GM19099 (cell line): Measurements from ENCODE around the gene RNF225.

ENCODE experiments used
- POLR2A ChIP-seq: IDR thresholded peaks from 3 replicates; pipeline ENCODE4 v1.6.1; 2011; ENCODE audit warnings: low read depth; ENCODE audit not compliant: insufficient read length; ENCODE audit errors: extremely low read depth

RNF225 gene

DNA sequence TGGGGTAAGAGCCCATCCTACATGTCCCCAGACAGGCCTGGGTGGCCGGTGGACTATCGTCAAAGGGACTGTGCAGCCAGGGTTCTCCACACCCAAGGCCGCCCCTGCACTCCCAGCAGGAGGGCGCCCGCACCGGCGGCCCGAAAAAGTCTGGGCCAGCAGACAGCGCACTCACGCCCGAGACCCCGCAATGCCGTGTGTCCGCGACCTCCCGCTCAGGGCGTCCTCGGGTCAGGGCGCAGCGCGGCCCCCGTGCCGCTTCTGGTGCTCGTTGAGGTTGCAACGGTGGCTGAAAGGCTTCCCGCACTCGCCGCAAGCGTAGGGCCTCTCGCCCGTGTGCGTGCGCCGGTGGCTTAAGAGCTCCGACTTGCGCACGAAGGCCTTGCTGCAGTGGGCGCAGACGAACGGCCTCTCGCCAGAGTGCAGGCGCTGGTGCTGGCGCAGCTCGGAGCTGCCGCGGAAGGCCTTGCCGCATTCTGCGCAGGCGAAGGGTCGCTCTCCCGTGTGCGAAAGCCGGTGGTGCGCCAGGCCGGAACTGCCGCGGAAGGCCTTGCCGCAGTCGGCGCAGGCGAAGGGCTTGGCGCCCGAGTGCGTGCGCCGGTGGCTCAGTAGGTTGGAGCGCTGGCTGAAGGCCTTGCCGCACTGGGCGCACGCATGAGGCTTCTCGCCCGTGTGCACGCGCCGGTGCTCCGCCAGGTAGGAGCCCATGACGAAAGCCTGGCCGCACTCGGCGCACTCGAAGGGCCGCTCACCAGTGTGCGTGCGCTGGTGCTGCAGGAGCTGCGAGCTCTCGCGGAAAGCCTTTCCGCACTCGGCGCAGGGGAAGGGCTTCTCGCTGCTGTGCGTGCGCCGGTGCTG lies 39.3 kb upstream of the RNF225 start:
- no peak for TF ChIP-seq POLR2A

DNA sequence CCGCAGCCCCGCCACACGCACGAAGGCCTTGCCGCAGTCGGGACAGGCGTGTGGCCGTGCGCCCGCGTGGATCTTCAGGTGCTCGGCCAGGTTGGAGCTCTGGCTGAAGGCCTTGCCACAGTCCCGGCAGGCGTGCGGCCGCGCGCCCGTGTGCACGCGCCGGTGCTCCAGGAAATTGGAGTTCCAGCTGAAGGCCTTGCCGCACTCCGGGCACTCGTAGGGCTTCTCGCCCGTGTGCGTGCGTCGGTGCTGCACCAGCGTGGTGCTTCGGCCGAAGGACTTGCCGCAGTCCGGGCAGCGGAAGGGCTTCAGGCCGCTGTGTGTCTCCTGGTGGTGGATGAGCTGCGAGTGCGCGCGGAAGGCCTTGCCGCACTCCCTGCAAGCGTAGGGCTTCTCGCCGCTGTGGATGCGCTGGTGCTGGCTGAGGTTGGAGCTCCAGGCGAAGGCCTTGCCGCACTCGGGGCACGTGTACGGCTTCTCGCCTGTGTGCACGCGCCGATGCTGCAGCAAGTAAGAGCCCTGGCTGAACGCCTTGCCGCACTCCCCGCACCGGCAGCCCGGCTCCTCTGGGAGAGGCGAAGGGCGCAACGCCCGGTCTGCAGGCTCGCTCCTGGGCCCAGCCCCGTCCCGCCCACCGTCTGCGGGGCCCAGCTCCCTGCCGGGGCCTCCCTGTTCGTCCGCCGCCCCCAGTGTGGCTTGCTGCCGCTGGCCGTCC lies 38.5 kb upstream of the RNF225 start:
- TF ChIP-seq POLR2A, result no peak

DNA sequence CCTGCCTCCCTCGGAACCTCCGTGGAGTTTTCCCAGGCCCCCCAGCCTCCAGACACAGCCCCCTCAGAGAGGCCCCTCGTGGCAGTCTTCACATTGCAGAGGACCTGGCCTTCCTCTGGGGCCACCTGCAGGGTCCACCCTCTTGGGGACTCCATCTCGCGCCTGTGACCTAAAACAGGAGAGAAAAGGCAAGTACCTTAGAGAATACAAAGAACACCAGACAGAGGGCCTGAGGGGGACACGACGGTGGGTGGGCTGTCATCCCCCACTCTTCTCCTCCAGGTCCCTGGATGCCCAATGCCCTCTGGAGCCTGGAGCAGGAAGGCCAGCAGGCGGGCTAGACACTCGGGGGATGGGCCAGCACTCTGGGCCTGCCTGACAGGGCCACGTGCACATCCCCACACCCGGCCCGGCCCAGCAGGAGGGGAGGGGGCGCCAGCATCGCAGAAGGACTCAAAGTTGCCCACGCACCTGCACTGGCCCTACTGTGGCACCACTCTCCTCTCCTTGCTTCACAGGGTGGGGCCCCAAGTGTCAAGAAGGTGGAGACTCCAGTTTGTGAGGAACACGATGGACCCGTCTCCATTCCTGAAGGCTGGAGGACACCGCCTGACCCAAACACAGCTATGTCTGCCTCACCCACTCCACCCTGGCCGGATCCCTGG lies 37.8 kb upstream of the RNF225 start:
- TF ChIP-seq POLR2A, result no peak

DNA sequence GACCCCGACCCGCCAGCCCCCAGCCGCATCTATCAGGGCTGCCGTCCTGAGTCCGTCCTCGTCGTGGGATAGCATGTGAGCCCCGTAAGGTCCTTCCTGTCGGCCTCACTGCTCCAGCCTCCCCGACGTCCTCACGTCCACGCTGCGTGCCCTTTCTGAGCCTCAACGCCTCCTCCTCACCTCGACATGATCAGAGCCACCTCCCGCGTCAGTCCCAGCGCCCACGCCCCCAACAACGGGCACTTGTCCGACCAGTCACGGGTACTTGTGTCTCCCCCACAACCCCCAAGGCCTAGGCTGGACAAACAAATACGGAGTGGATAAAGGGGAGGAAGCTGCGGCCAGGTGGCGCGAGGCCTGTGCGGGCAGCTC lies 33.6 kb upstream of the RNF225 start:
- TF ChIP-seq POLR2A, result no peak

DNA sequence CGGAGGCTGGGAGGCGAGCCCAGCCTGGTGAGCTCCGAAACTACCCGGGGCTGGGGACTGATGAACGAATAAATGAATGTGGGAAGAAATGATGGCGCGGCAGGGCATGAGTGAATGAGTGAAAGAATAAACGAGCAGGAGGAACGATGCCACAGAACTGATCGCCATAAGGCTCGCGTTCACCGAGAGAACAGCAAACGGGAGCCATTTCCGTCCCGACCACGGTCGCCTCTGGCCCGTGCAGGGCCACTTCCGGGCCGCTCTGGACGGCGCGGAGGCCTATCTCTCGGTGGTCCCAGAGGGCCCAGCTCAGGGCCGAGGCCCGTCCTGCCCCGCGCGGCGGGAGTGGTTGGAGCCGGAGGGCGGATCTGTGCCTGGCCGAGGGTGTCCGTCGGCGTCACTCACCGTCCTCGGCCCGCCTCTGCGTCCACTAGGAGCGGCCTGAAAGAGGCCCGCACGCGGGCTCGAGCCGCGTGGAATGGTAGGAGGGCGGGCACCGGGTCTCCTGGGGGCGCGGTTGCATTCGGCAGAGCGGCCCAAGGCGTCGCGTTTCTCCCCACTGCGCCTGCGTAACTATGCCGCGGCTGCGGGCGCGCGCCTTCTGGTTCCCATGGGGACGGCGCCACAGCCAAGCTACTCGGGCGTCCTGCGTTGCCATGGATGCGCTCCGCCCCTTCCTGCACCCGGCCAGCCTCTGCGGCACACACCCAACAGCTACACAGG lies 33.0 kb upstream of the RNF225 start, which contains the start of gene ZNF497:
Gene ZNF497 (minus strand): TSS at position 480 of the 723 bp plus-strand sequence. CDS start 5,116 bp downstream, outside the sequence.
- peak; percentile 73 for TF ChIP-seq POLR2A

DNA sequence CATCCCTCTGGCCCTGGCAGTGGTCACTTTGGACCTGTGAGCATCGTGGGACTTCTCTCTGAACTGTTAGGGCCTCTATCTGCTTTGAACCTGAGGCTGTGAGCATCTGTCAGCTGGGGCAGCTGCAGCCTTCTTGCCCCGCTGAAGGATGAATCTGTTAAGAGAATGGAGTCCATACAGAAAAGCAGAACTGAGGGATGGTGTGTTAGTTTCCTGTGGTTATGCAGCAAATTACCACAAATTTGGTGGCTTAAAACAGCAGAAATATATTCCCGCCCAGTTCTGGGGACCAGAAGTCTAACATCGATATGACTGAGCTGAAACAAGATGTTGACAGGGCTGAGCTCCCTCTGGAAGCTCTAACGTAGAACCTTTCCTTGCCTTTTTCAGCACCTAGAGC lies 31.3 kb upstream of the RNF225 start:
- TF ChIP-seq POLR2A, result no peak

DNA sequence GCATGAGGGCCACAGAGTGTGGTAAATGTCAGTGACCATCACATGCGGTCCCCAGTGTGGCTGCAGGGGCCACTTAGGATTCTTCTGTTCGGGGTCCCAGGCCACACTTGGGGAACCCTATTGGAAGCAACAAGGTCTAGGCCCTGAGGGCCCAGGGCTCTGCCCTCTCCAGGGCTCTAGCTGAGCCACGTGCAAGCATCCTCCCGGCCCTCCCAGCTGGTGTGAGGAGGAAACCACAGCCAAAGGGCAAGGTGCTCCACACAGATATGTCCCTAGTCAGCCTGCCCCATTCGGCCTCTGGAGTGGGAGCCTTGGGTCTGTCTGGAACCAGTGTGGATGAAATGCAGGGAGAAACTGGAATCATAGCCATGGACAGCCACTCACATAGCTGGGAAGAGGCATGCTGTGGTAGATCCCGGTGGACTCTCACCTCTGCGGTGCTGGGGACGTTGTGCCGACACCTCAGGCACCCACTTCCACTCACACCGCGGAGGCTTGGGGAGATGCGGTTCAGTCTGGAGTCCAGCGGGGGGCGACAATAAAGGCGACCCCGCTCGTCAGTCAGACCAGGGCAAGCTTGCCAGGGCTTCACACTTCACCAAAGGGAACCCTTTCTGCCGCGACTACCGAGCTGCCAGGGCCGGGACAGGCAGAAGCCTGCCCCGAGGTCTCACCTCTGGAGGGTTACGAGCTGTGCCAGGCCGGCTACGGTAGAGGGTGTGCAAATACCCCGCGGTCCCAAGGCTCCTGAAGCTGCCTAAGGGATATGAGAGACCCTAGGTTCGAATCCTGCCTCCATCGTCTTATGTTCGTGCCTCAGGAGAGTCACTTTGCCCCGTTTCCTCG lies 28.6 kb upstream of the RNF225 start:
- TF ChIP-seq POLR2A, result no peak

DNA sequence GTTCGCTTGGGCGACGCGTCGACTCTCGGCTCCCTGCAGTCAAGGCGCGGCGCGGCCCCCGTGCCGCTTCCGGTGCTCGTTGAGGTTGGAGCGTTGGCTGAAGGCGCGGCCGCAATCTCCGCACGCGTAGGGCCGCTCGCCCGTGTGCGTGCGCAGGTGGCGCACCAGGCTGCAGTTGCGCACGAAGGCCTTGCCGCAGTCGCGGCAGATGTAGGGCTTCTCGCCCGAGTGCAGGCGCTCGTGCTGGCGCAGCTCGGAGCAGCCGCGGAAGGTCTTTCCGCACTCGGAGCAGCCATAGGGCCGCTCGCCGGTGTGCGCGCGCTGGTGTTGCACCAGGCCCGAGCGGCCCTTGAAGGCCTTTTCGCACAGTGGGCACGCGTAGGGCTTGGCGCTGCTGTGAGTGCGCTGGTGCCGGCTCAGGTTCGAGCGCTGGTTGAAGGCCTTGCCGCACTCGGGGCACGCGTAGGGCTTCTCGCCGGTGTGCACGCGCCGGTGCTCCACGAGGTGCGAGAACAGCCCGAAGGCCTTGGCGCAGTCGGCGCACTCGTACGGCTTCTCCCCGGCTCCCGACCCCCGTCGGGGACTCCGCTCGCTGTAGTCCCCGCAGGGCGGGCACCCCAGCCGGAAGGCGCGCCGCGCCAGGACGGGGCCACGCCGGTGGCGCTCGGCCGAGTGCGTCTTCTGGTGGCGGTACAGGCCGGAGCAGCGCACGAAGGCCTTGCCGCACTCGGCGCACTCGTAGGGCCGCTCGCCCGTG lies 27.6 kb upstream of the RNF225 start:
- no peak for TF ChIP-seq POLR2A

DNA sequence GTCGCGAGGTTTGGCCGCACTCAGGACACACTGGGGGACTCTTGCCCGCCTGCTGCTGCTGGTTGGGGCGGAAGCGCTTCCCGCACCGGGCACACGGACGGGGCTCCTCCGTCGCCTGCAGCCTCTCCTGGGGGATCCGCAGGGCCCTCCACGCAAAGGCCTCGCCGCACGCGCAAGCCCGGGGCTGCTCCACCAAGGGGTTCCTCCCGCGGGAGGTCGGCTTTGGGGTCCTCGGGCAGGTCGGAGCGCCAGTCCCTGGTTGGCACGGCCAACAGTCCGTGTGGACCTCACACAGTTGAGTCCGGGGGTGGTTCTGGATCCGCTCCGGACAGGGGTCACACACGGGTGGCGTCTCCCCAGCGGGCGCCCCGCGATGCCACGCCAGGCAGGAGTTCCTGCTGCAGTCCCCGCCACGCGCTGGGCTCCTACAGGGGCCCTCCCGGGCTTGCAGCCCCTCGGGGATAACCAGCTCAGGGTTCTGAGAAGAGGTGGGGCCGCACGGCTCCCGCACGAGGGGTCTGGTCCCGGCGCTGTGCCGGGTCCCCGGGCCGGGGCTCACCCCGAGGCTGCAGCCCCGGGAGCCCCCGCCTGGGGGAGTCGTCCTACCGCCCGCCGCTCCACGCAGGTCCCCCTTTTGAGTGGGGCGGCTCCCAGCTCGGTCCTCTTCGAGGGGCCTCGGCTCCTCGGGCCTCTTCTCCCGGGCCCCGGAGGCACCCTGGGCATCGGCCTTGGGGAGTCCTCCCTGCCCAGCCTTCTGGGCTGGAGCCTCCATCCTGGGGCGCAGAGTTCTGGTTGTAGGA lies 26.7 kb upstream of the RNF225 start:
- no peak for TF ChIP-seq POLR2A

DNA sequence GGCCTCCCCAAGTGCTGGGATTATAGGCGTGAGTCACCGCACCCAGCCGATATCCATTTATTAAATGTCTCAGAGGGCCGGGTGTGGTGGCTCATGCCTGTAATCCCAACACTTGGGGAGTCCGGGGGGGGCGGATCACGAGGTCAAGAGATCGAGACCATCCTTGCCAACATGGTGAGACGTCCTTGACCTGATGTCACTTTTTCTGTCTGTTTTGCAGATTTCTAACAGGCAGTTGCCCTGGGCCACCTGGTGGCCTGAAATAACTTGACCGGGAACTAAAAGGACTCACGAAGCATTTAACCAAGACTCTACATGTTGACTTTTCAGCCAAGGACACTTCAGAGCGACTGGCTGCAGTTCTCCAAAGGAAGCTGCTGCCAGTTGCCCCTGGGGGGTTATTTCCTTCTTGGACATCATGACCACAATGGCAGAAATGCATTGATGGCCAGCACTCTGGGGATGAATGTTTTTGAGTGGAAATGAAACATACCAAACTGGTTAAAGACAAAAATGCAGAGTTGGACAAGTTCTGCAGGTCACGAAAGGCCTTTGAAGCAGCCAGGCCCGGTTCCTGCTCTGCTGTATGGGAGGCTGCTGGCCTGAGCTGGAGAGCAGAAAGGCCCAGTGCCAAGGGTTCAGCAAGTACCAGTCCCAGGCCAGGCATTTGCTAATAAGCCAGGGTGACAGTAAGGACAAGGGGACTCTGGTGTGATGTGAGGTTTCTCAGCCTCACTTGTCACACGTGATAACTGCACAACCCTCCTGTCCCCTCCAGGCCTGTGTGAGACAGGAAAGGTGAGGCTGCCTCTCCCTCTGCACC lies 22.9 kb upstream of the RNF225 start:
- TF ChIP-seq POLR2A, result no peak

DNA sequence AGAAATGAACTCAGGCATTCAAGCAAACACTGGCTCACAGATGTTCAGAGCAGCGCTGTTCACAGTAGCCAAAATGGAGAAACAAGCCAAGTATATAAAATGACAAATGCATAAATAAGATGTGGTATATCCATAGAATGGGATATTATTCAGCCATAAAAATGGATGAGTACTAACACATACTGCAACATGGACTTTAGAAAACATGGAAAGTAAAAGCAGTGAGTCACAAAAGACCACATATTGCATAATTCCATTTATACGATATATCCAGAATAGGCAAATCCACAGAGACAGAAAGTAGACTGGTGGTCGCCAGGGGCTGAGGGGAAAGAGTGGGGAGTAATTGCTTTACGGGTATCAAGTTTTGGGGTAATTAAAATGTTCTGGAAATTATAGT lies 21.3 kb upstream of the RNF225 start:
- TF ChIP-seq POLR2A, result no peak

DNA sequence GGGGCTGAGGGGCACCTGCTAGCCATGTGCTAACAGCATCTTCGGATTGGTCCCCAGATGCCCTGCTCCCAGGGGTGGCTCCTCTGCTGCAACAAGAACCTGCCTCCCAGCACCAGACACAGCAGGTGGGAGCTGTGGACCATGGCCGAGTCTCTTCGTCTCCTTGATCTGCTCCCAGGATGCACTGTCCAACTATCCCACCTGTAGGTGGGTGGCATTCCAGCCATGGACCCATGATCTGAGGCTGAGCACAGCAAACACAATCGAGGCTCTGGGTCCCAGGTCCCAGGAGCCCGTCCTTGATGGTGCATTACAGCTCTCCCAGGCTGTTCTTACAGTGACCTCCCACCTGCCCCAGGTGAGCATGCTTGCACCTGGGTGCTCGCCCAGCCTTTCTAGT lies 16.2 kb upstream of the RNF225 start:
- TF ChIP-seq POLR2A, result no peak
